Neural progenitor cell (in vitro differentiated cells): ENCODE results near the gene FGF7. TPM values are rescaled to one million over a fixed set of nuclear protein-coding genes. Genes with fewer than 3 reads are reported as not detected.

Experiments used
- DNase-seq: peaks from one replicate; pipeline ENCODE4 v3.0.0-alpha.2; 2016; ENCODE audit warnings: low spot score
- H2AFZ ChIP-seq: fragments of 200-600 bp; sonication (generic); replicated peaks from 2 replicates; pipeline ENCODE4 v1.6.1; 2016; ENCODE audit warnings: antibody characterized with exemption
- H3F3A ChIP-seq: fragments of 200-600 bp; sonication (generic); 2 replicates; pipeline ENCODE4 v1.6.1; 2016; ENCODE audit warnings: antibody characterized with exemption, low read depth
- H3K27ac ChIP-seq: fragments of 200-600 bp; sonication (generic); 2 replicates; pipeline ENCODE4 v1.5.1; 2016; ENCODE audit warnings: mild to moderate bottlenecking
- H3K27me3 ChIP-seq: fragments of 200-600 bp; sonication (generic); 2 replicates; pipeline ENCODE4 v1.6.1; 2016; ENCODE audit warnings: mild to moderate bottlenecking, moderate library complexity
- H3K36me3 ChIP-seq: fragments of 200-600 bp; sonication (generic); 2 replicates; pipeline ENCODE4 v1.5.1; 2016
- H3K4me1 ChIP-seq: fragments of 200-600 bp; sonication (generic); 2 replicates; pipeline ENCODE4 v1.6.1; 2016; ENCODE audit warnings: mixed run types
- H3K4me2 ChIP-seq: fragments of 200-600 bp; sonication (generic); 2 replicates; pipeline ENCODE4 v1.6.1; 2016
- H3K4me3 ChIP-seq: fragments of 200-600 bp; sonication (generic); 2 replicates; pipeline ENCODE4 v1.5.1; 2016
- H3K79me2 ChIP-seq: fragments of 200-600 bp; sonication (generic); 2 replicates; pipeline ENCODE4 v1.6.1; 2016; ENCODE audit warnings: low read depth
- H3K9ac ChIP-seq: fragments of 200-600 bp; sonication (generic); 2 replicates; pipeline ENCODE4 v1.6.1; 2016
- H3K9me3 ChIP-seq: fragments of 200-600 bp; sonication (generic); 2 replicates; pipeline ENCODE4 v1.5.1; 2016; ENCODE audit warnings: low read depth
- H4K20me1 ChIP-seq: fragments of 200-600 bp; sonication (generic); 2 replicates; pipeline ENCODE4 v1.6.1; 2016; ENCODE audit warnings: low read depth
- H3K27ac Mint-ChIP-seq: 3 replicates; pipeline ENCODE4 v1.8.0; 2021; ENCODE audit warnings: mixed read lengths
- H3K27me3 Mint-ChIP-seq: 2 replicates; pipeline ENCODE4 v1.8.0; 2022; ENCODE audit warnings: low read depth, mild to moderate bottlenecking, inconsistent platforms, moderate library complexity, mixed read lengths; ENCODE audit not compliant: insufficient read depth
- H3K36me3 Mint-ChIP-seq: 3 replicates; pipeline ENCODE4 v1.8.0; 2021; ENCODE audit warnings: mixed read lengths
- H3K4me1 Mint-ChIP-seq: 3 replicates; pipeline ENCODE4 v1.8.0; 2021; ENCODE audit warnings: mixed read lengths
- H3K4me3 Mint-ChIP-seq: 3 replicates; pipeline ENCODE4 v1.8.0; 2021; ENCODE audit warnings: mild to moderate bottlenecking, moderate library complexity, mixed read lengths
- H3K9me3 Mint-ChIP-seq: 3 replicates; pipeline ENCODE4 v1.8.0; 2020; ENCODE audit warnings: mixed read lengths
- EZH2 ChIP-seq: fragments of 200-600 bp; sonication (generic); IDR thresholded peaks from 2 replicates; pipeline ENCODE4 v1.6.1; 2017; ENCODE audit warnings: antibody characterized with exemption, mild to moderate bottlenecking, moderate library complexity
- EZH2phosphoT487 ChIP-seq: fragments of 200-600 bp; sonication (generic); IDR thresholded peaks from 2 replicates; pipeline ENCODE4 v1.6.1; 2017; ENCODE audit warnings: antibody characterized with exemption
- total RNA-seq: library from RNA; depleted of rRNA; stranded (reverse); fragments of >200 nt; gene quantifications from 2 replicates; pipeline ENCODE4 v1.2.3, GENCODE V29; 2015; ENCODE audit warnings: low replicate concordance
- TF ChIP-seq, protein P1 (sequence below): fragments of 200-600 bp; sonication (generic); IDR thresholded peaks from 2 replicates; pipeline ENCODE4 v1.5.1; 2017; ENCODE audit warnings: antibody characterized with exemption, mild to moderate bottlenecking

Gene FGF7
- total RNA-seq, 1 donor from 2014 or later = not detected

GRCh38 chr15:49458145-49458544 lies 35.1 kb downstream of the FGF7 start:
- no peak overlapping the region for H3K4me2 ChIP-seq
- no peak overlapping the region for H3K27ac Mint-ChIP-seq
- H4K20me1 ChIP-seq = no peaks in the 10 kb centered on the region
- no peaks in the 10 kb centered on the region for H3K9me3 Mint-ChIP-seq
- TF ChIP-seq, protein P1, sequence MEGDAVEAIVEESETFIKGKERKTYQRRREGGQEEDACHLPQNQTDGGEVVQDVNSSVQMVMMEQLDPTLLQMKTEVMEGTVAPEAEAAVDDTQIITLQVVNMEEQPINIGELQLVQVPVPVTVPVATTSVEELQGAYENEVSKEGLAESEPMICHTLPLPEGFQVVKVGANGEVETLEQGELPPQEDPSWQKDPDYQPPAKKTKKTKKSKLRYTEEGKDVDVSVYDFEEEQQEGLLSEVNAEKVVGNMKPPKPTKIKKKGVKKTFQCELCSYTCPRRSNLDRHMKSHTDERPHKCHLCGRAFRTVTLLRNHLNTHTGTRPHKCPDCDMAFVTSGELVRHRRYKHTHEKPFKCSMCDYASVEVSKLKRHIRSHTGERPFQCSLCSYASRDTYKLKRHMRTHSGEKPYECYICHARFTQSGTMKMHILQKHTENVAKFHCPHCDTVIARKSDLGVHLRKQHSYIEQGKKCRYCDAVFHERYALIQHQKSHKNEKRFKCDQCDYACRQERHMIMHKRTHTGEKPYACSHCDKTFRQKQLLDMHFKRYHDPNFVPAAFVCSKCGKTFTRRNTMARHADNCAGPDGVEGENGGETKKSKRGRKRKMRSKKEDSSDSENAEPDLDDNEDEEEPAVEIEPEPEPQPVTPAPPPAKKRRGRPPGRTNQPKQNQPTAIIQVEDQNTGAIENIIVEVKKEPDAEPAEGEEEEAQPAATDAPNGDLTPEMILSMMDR = no peak
- TF ChIP-seq EZH2phosphoT487 = no peak
- no peak for TF ChIP-seq EZH2
- H3K9ac ChIP-seq = no peak overlapping the region
- no peaks in the 10 kb centered on the region for H3K36me3 ChIP-seq
- H2AFZ ChIP-seq = no peak overlapping the region
- H3K79me2 ChIP-seq = no peaks in the 10 kb centered on the region
- H3K4me1 ChIP-seq = no peaks in the 10 kb centered on the region
- no peak for DNase-seq
- H3K27ac ChIP-seq = no peak overlapping the region
- no peaks in the 10 kb centered on the region for H3F3A ChIP-seq
- no peaks in the 10 kb centered on the region for H3K4me1 Mint-ChIP-seq
- H3K4me3 ChIP-seq = no peak overlapping the region
- H3K27me3 ChIP-seq = no peaks in the 10 kb centered on the region
- no peaks in the 10 kb centered on the region for H3K27me3 Mint-ChIP-seq
- no peaks in the 10 kb centered on the region for H3K9me3 ChIP-seq
- H3K4me3 Mint-ChIP-seq = no peak overlapping the region
- no peaks in the 10 kb centered on the region for H3K36me3 Mint-ChIP-seq

GRCh38 chr15:49460411-49460941 lies 37.4 kb downstream of the FGF7 start:
- DNase-seq = no peak
- H3K27me3 Mint-ChIP-seq = peaks cover 2% of the 10 kb centered on the region
- no peak overlapping the region for H3K27ac Mint-ChIP-seq
- Histone ChIP-seq H3K36me3 (no peaks in the 10 kb centered on the region), H3K27ac (no peak overlapping the region), H3K4me2 (no peak overlapping the region), H3K9ac (no peak overlapping the region), H2AFZ (no peak overlapping the region), H3K4me1 (no peaks in the 10 kb centered on the region), H3F3A (no peaks in the 10 kb centered on the region), H3K4me3 (no peak overlapping the region), H3K27me3 (no peaks in the 10 kb centered on the region), H4K20me1 (no peaks in the 10 kb centered on the region), H3K79me2 (no peaks in the 10 kb centered on the region), H3K9me3 (no peaks in the 10 kb centered on the region)
- no peaks in the 10 kb centered on the region for H3K36me3 Mint-ChIP-seq
- no peaks in the 10 kb centered on the region for H3K9me3 Mint-ChIP-seq
- H3K4me3 Mint-ChIP-seq = no peak overlapping the region
- no peaks in the 10 kb centered on the region for H3K4me1 Mint-ChIP-seq
- no peak for TF ChIP-seq EZH2
- TF ChIP-seq, protein P1 = no peak
- TF ChIP-seq EZH2phosphoT487 = no peak

DNA sequence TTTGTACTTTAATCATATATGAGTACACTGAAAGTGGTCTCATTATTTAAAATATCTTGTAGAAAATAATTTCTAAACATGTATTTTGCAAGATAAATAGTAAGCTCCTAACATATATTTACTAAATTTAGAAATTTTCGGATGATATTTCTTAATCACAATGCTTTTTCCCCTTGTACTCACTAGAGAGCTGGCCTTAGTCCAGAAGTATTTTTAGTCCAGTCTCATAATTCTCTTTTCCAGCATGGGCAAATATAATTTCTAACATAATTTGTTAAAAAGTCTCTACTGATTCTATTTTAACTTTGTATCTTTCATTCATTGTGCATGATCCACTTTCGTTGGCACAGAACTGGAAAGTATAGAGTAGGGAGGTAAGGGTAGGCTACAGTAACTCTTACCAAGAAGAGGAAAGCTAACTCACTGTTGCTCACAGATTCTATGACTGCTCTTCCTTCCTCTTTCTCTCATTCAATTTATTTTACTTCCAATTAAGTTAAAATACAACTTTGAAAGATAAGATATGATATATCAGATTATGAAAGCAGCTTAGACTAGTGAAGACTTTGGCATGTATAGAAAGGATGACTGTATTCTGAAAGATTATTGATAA lies 39.3 kb downstream of the FGF7 start:
- no peaks in the 10 kb centered on the region for H3F3A ChIP-seq
- no peaks in the 10 kb centered on the region for H3K4me1 ChIP-seq
- no peaks in the 10 kb centered on the region for H3K27me3 ChIP-seq
- H3K4me3 ChIP-seq = no peak overlapping the region
- no peaks in the 10 kb centered on the region for H4K20me1 ChIP-seq
- no peak overlapping the region for H3K4me2 ChIP-seq
- Mint-ChIP-seq H3K4me3 (no peak overlapping the region), H3K27me3 (peaks cover 2% of the 10 kb centered on the region), H3K27ac (no peak overlapping the region), H3K4me1 (no peaks in the 10 kb centered on the region), H3K36me3 (no peaks in the 10 kb centered on the region), H3K9me3 (no peaks in the 10 kb centered on the region)
- no peaks in the 10 kb centered on the region for H3K9me3 ChIP-seq
- no peaks in the 10 kb centered on the region for H3K79me2 ChIP-seq
- H3K27ac ChIP-seq = no peak overlapping the region
- no peak overlapping the region for H2AFZ ChIP-seq
- no peak overlapping the region for H3K9ac ChIP-seq
- no peaks in the 10 kb centered on the region for H3K36me3 ChIP-seq
- no peak for DNase-seq
- no peak for TF ChIP-seq EZH2phosphoT487
- TF ChIP-seq, protein P1 = no peak
- TF ChIP-seq EZH2 = no peak
